ENCODE measurements around the gene GRAP2. TPM values are rescaled to one million over a fixed set of nuclear protein-coding genes. Genes with fewer than 3 reads are reported as not detected.

Gene GRAP2
- total RNA-seq, 1 experiment from 2014 or later = not detected

GRCh38 chr22:39990686-39991085 lies 89.8 kb downstream of the GRAP2 start:
- Histone ChIP-seq H3K9me3 (ENCODE audit: low read length) (no peaks in the 10 kb centered on the region), H3K4me1 (ENCODE audit: insufficient read depth, low read length) (peaks cover under 1% of the 10 kb centered on the region; the same call in 1 of the 2 replicates), H3F3A (ENCODE audit: low read length, unreplicated experiment) (no peaks in the 10 kb centered on the region), H3K9ac (ENCODE audit: low read length) (no peak overlapping the region), H3K36me3 (ENCODE audit: low read depth, low read length) (no peaks in the 10 kb centered on the region), H3K4me3 (ENCODE audit: low read length) (no peak overlapping the region), H3K9me2 (replicated peaks; ENCODE audit: low read length) (no peaks in the 10 kb centered on the region), H3K79me2 (ENCODE audit: low read length) (peaks cover 6% of the 10 kb centered on the region), H2AFZ (ENCODE audit: low read length) (no peak overlapping the region), H3K27ac (ENCODE audit: low read length) (no peak overlapping the region), H3K27me3 (ENCODE audit: low read length) (no peaks in the 10 kb centered on the region), H4K20me1 (ENCODE audit: low read length) (no peaks in the 10 kb centered on the region), H3K4me2 (ENCODE audit: low read length) (no peak overlapping the region)
- POLR2A ChIA-PET (ENCODE audit: unreplicated experiment) = interaction anchor here (0.7 kb wide), 1 partner anchor 23 kb away, joined by 4 read pairs; no protein-coding TSS in a partner anchor
- no peak for DNase-seq
- TF ChIP-seq EZH2phosphoT487 (IDR thresholded peaks at IDR 0.05; ENCODE audit: borderline replicate concordance, low read length) = no peak
- TF ChIP-seq EZH2 (IDR thresholded peaks at IDR 0.05; ENCODE audit: low read length, unreplicated experiment) = no peak
- no peak for TF ChIP-seq CTCF (conservative IDR thresholded peaks at IDR 0.05; ENCODE audit: low read depth, low read length)
- ATAC-seq = no peak
- CTCF ChIA-PET = no interaction called here
- no TSS peak for BruUV-seq (replicated peaks)
- intact Hi-C loops (cut with micrococcal nuclease) = no loop called here

- Histone ChIP-seq H3K4me1 (ENCODE audit: insufficient read depth, low read length) (peaks cover 7% of the 10 kb centered on the region; the same call in 1 of the 2 replicates), H3K9ac (ENCODE audit: low read length) (no peak overlapping the region), H3K79me2 (ENCODE audit: low read length) (peaks cover 12% of the 10 kb centered on the region), H3K27me3 (ENCODE audit: low read length) (no peaks in the 10 kb centered on the region), H3K9me3 (ENCODE audit: low read length) (no peaks in the 10 kb centered on the region), H3K27ac (ENCODE audit: low read length) (no peak overlapping the region), H2AFZ (ENCODE audit: low read length) (no peak overlapping the region), H3K4me2 (ENCODE audit: low read length) (no peak overlapping the region), H3F3A (ENCODE audit: low read length, unreplicated experiment) (no peaks in the 10 kb centered on the region), H3K4me3 (ENCODE audit: low read length) (no peak overlapping the region), H3K9me2 (replicated peaks; ENCODE audit: low read length) (no peaks in the 10 kb centered on the region), H3K36me3 (ENCODE audit: low read depth, low read length) (no peaks in the 10 kb centered on the region), H4K20me1 (ENCODE audit: low read length) (0 out of 2 replicates have a peak, but pooled peaks cover 4% of the 10 kb centered on the region)
- intact Hi-C loops (cut with micrococcal nuclease) = no loop called here
- TF ChIP-seq CTCF (conservative IDR thresholded peaks at IDR 0.05; ENCODE audit: low read depth, low read length) (no peak), EZH2 (IDR thresholded peaks at IDR 0.05; ENCODE audit: low read length, unreplicated experiment) (no peak), EZH2phosphoT487 (IDR thresholded peaks at IDR 0.05; ENCODE audit: borderline replicate concordance, low read length) (no peak)
- BruUV-seq (replicated peaks) = no TSS peak
- no peak for DNase-seq
- ATAC-seq = no peak
- ChIA-PET POLR2A (ENCODE audit: unreplicated experiment) (interaction anchor here (0.7 kb wide), 1 partner anchor 24 kb away, joined by 4 read pairs; no protein-coding TSS in a partner anchor), CTCF (no interaction called here)
These were observed 90.4 kb downstream of the GRAP2 start for GRCh38 chr22:39991159-39991860.

All from PC-3 (cell line).